NCI-H226 (cell line): ENCODE results near the gene SQSTM1.

Source experiments
- DNase-seq: peaks from one replicate; pipeline ENCODE4 v3.0.0-alpha.2; 2015

SQSTM1 gene

GRCh38 chr5:179874536-179875292 is 54.0 kb downstream of the SQSTM1 start:
- DNase-seq: no peak

DNA sequence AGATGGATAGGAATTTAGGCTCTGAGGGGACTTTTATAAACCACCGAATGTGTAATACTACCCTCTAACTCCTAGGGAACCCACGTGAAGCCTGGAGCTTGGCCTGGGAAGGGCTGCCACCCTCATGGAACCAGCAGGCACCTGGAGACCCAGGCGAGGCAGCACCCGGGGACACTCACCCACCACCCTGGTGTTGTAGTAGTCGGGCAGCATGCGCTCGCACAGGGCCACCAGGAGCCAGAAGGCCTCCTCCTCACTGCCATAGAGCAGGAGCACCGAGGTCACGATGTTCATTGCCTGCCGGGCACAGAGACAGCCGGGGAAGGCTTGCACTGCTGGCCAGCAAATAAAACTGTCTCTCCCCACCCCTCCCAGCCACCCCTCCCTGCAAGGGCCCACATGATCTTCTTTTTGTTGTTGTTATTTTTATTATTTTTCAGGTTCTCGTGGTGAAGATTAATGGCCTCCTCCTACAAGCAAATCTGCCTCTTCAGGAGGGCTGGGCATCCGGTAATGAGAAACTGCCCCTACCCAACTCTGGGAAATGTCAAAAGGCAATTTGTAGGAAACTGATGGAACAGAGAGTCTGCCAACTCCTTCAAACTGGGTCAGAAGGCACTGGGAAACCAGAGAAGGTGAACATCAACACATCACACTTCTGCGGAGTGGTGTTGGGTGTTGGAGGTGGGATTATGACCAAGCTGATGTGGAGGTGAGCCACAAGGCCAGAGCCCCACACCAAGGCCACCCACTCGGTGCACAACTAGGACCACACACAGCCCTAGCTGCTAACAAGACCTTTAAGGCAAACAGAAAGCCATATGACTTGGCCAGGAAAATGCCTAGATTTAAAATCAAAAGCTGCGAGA is 55.3 kb downstream of the SQSTM1 start:
- no peak for DNase-seq

DNA sequence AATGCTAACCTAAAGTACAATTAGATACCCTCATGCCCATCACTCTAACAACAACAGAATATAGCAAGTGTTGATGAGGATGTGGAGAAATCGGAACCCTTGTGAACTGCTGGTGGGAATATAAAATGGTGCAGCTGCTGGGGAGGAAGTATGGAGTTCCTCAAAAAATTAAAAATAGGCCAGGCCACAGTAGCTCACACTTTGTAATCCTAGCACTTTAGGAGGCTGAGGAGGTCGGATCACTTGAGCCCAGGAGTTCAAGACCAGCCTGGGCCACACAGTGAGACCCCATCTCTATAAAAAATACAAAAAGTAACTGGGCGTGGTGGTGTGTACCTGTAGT is 55.9 kb downstream of the SQSTM1 start:
- DNase-seq: no peak

DNA sequence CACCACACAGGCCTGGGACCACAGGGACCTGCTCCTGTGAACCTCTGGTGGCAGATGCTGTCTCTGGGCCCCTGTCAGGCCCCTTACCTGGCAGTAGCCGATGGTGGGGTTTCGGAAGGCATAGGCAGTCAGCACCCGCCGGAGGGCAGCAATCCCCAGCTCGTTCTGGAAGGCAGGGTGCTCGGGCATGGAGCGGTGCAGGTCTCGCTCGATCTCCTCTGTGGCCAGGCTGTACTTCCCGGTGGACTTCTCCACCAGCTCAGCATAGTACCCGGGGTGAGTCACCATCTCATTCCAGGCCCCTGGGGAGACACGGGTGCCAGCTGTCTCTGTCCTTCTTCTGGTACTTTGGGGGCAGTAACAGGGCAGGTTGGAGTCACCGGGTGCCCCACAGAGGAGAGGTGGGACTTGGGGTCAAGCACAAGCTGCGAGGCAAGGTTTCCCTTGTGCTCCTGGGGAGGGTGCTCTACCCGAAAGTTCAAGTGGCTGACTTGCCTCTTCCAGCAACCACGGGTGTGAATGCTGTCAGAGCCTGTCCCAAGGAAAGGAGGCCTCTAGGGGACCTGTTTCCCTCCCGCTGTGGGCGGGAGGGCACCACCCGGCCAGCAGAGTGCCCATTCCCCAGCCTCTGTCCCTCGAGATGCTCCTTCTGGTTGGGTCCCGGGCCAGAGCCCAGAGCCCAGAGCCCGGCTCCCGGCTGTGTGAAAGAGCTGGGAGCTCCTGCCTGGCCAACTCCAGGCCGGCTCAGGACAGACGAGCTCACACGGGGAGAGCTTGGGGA is 57.7 kb downstream of the SQSTM1 start:
- no peak for DNase-seq

DNA sequence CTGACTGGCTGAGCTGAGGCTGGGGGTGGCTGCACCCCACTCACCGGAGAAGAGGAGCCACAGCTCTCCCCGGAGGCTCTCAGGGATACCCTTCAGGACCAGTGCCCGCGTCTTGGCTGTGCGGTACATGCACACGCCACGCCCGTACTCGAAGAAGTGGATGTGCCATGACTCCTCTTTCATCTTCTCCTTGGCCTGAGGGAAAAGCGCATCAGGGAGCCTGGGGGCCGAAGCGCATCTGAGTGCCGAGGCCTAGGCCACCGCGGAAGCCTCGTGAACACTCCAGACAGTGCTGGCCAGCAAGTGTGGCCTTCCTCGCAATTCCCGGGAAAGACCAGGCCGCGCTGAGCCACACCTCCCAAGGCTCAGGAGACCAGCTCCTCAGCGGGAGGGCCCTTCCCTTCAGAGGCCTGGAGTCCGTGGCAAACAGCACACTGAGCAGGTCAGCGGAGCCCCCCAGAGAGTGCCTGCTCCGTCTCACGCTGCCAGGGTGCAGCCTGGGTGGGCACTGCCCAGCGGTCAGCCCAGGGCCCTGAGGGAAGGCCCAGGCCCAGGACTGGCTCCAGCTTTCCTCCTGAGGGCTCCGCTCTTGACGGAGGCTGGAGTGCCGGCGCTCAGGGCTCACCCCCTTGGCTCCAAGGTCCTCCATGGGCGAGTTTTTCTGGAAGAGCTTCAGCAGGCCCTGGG is 58.4 kb downstream of the SQSTM1 start:
- DNase-seq: no peak

- DNase-seq: no peak
These were observed 58.9 kb downstream of the SQSTM1 start for GRCh38 chr5:179879690-179880010.

DNA sequence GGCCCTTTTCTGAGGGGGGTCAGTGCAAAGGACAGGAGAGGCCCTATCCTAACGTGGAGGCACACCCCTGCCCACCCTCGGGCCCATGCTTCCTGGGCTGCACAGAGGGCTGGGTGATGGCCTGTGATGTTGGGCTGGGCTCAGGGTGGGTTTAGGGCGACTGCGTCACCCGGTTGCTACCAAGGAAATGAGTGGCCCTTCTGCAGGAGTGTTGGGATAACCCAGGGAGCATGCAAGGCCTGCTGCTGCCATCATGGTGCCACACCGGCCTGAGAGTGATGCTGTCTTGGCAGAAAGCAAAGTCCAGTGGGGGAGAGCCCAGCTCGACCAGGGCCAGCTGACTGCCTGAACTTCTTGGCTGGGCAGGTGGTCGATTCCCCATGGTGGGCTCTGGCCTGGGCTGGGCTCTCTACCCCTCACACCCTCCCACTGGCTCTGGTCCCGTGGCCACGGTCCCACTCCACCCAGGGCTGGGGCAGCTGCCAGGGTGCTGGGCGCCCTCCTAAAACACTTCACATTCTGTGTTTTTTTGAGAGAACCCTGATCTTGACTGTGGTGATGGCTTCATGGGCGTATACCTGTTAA is 59.5 kb downstream of the SQSTM1 start:
- no peak for DNase-seq

- DNase-seq: no peak
These were observed 60.3 kb downstream of the SQSTM1 start for GRCh38 chr5:179880848-179881590.

DNA sequence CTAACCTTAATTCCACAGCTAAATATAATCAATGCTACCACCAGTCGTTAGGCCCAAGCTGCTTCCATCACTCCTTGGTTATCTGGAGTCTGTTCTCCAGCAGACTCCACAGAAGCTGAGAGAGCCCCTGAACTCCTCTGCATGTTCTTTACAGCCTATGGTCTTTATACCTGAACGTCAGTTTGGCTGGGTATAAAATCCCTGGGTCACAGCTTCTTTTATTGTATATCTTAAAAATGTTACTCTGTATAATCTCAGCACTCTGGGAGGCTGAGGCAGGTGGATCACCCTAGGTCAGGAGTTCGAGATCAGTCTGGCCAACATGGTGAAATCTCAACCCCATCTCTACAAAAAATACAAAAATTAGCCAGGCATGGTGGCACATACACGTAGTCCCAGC is 61.6 kb downstream of the SQSTM1 start:
- DNase-seq: no peak

DNA sequence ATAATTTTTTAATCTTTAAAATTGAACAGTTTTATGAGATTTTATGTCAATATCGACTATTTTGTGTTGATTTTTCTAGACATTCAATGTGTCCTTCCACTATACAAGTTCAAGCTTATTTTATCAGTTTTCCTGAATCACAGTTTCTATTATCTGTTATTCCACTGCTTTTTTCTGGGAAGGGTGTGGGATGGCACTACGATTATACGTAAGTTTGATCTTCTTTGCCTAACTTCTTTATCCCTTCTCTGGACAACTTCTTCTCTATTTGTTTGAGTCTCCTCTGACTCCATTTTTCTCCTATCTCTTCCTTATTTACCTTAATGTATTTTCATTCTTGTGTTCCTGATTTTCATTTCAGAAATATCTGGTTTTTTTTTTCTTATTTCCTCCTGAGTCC is 62.5 kb downstream of the SQSTM1 start:
- no peak for DNase-seq

- no peak for DNase-seq
These were observed 64.9 kb downstream of the SQSTM1 start for GRCh38 chr5:179885491-179886090.

DNA sequence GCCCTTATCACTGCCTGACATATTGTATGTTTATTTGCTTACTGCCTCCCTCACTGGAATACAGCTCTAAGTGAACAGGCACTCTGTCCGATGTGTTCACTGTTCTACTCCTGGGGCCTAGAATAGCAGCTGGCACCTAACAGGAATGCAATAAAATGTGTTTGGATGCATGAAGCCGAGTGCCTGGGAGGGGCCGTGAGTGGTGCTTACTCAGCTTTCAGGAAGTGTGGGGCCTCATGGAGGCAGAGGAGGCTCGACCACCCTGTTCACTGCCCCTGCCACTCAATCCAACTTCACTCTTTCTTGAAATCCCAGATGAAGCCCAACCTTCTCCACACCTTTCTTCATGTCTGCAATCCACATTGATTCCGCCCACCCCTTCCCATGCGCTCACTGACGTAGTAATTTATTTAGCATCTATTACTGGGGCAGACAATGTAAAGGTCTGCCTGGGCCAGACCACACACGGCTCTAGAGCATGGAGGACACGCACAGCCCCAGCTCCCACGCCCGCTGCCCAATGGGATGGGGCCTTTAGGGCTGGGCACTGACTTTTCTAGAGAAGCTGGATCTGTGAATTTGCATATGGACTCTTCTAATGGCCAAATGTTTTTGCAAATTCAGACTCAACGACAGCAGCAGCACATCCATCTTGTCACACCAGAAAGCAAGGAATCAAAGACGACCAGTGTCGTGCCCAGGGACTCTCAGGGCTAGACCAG is 65.6 kb downstream of the SQSTM1 start:
- DNase-seq: no peak

DNA sequence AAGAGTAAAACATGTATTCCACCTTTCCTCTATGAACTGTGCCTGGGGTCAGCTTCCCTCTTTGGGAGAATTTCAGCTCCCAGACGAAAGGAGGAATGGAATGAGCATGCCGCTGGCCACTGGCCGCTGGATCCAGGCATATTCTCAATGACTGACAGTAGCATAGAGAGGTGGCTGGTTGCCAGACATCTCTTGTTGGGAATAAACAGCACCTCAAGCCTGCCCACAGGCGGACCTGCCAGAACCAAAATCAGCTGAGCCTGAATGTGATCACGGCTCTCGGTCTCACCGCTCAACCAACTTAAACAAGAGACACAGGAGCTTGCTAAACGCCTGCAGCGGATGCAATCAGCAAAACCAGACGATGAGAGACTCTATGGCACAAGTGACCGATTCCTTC is 66.4 kb downstream of the SQSTM1 start:
- DNase-seq: no peak
